ENCODE results near the gene LIME1. TPM values are rescaled to one million over a fixed set of nuclear protein-coding genes. Genes with fewer than 3 reads are reported as not detected.

The LIME1 gene
- total RNA-seq, 1 experiment from 2014 or later: 27.4 TPM

DNA sequence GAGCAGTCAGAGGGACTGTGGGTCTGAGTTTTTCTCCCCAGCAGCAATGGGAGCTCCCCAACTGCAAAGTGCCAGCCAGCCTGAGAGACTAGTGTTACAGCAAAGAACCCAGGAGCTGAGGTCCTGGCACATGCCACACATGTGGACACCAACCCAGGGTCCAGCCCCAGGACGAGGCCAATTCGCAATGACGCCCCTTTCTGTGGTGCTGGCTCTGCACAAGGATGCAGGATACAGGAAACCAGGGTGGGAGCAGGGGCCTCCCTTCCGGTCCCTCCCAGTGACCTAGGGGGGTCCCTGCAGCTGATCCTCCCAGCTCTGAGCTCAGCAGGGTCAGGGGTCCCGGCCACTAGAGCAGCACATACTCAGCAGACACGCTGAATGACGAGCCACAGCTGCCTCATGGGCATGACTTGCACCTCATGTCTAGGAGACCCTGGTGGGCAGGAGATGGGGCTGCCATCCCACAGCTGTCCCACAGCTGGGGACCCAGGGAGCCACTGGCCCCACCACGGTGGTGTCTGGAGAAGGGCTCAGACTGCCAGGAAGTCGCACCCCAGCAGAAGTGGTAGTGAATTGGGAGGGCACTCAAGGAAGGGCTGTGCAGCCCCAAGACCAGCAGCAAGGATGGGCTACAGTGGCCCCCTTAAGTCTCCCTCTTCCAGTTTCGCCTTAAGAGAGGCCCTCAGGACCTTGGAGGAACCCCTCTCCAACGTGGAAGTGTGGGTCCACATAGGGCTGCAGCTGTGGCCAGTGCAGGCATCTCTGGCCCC, 32.3 kb upstream of the LIME1 start:
- no peaks in the 10 kb centered on the region for H4K20me1 ChIP-seq (ENCODE audit: insufficient read depth)
- no peak for TF ChIP-seq JUND (IDR thresholded peaks at IDR 0.05)
- TF ChIP-seq, protein P1, sequence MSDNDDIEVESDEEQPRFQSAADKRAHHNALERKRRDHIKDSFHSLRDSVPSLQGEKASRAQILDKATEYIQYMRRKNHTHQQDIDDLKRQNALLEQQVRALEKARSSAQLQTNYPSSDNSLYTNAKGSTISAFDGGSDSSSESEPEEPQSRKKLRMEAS (IDR thresholded peaks at IDR 0.05): no peak
- TF ChIP-seq ELF1 (IDR thresholded peaks at IDR 0.05; ENCODE audit: borderline replicate concordance, low read depth): no peak
- TF ChIP-seq, protein P2, sequence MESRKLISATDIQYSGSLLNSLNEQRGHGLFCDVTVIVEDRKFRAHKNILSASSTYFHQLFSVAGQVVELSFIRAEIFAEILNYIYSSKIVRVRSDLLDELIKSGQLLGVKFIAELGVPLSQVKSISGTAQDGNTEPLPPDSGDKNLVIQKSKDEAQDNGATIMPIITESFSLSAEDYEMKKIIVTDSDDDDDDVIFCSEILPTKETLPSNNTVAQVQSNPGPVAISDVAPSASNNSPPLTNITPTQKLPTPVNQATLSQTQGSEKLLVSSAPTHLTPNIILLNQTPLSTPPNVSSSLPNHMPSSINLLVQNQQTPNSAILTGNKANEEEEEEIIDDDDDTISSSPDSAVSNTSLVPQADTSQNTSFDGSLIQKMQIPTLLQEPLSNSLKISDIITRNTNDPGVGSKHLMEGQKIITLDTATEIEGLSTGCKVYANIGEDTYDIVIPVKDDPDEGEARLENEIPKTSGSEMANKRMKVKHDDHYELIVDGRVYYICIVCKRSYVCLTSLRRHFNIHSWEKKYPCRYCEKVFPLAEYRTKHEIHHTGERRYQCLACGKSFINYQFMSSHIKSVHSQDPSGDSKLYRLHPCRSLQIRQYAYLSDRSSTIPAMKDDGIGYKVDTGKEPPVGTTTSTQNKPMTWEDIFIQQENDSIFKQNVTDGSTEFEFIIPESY (IDR thresholded peaks at IDR 0.05; ENCODE audit: extremely low read depth, insufficient replicate concordance, low read length): no peak
- no peak for TF ChIP-seq CBX3 (IDR thresholded peaks at IDR 0.05; ENCODE audit: low read depth)
- TF ChIP-seq SP1 (IDR thresholded peaks at IDR 0.05; ENCODE audit: low read depth): no peak
- TF ChIP-seq CEBPB (IDR thresholded peaks at IDR 0.05; ENCODE audit: low read depth): no peak
- no peak for TF ChIP-seq ZFX (IDR thresholded peaks at IDR 0.05)
- TF ChIP-seq FOSL1 (IDR thresholded peaks at IDR 0.05; ENCODE audit: low read depth): no peak
- TF ChIP-seq YY1 (IDR thresholded peaks at IDR 0.05; ENCODE audit: extremely low read depth, insufficient replicate concordance, low read depth, low read length): no peak
- TF ChIP-seq, protein P3, sequence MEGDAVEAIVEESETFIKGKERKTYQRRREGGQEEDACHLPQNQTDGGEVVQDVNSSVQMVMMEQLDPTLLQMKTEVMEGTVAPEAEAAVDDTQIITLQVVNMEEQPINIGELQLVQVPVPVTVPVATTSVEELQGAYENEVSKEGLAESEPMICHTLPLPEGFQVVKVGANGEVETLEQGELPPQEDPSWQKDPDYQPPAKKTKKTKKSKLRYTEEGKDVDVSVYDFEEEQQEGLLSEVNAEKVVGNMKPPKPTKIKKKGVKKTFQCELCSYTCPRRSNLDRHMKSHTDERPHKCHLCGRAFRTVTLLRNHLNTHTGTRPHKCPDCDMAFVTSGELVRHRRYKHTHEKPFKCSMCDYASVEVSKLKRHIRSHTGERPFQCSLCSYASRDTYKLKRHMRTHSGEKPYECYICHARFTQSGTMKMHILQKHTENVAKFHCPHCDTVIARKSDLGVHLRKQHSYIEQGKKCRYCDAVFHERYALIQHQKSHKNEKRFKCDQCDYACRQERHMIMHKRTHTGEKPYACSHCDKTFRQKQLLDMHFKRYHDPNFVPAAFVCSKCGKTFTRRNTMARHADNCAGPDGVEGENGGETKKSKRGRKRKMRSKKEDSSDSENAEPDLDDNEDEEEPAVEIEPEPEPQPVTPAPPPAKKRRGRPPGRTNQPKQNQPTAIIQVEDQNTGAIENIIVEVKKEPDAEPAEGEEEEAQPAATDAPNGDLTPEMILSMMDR (IDR thresholded peaks at IDR 0.05 in 2 of 3, conservative IDR thresholded peaks at IDR 0.05 in 1 of 3; ENCODE audit: borderline replicate concordance in 1 of 3, insufficient read depth in 1 of 3, low read depth in 2 of 3, low read length in 2 of 3): no peak
- TF ChIP-seq EZH2phosphoT487 (IDR thresholded peaks at IDR 0.05; ENCODE audit: borderline replicate concordance): no peak
- TF ChIP-seq TCF7L2 (IDR thresholded peaks at IDR 0.05; ENCODE audit: borderline replicate concordance, extremely low read depth, insufficient read depth, insufficient read length): no peak
- TF ChIP-seq ZNF274 (IDR thresholded peaks at IDR 0.05; ENCODE audit: low read depth, low read length): no peak
- no peak for TF ChIP-seq RAD21 (IDR thresholded peaks at IDR 0.05; ENCODE audit: low read depth)
- no peak overlapping the region for H3K9ac ChIP-seq (ENCODE audit: low read length)
- peaks cover 41% of the 10 kb centered on the region for H3K79me2 ChIP-seq (ENCODE audit: insufficient read depth, low read length)
- intact Hi-C loops (cut with micrococcal nuclease): loop anchor here (10.0 kb wide), 1 partner anchor 351 kb away; no protein-coding TSS in a partner anchor
- no peaks in the 10 kb centered on the region for H3K27me3 ChIP-seq (ENCODE audit: insufficient read depth, low read length)
- no peak for ATAC-seq
- H3K9me2 ChIP-seq (ENCODE audit: insufficient read depth): no peaks in the 10 kb centered on the region
- H3K4me2 ChIP-seq (ENCODE audit: low read length): no peak overlapping the region
- H2AFZ ChIP-seq (ENCODE audit: low read depth, low read length, poor library complexity, severe bottlenecking): no peak overlapping the region
- POLR2A ChIA-PET: no interaction called here
- no peak overlapping the region; the same call in 1 of the 2 replicates for H3K27ac ChIP-seq (ENCODE audit: low read depth, low read length)
- RAD21 ChIA-PET (ENCODE audit: low non-redundant PET in 1 of 2, low total read pairs in 2 of 2, uncharacterized antibody in 2 of 2, unreplicated experiment in 2 of 2): no interaction called here
- CTCF ChIA-PET: no interaction called here
- no TSS peak for BruUV-seq (replicated peaks)
- no peaks in the 10 kb centered on the region for H3K9me3 ChIP-seq (ENCODE audit: control insufficient read depth in 1 of 2, insufficient read depth in 1 of 2, low read depth in 1 of 2, low read length in 2 of 2)
- peaks cover 18 to 56% of the 10 kb centered on the region in 2 experiments for H3K4me1 ChIP-seq (ENCODE audit: control insufficient read depth in 1 of 2, insufficient read depth in 2 of 2, low read length in 2 of 2)
- H3K36me3 ChIP-seq (ENCODE audit: control insufficient read depth in 1 of 2, insufficient read depth in 2 of 2, low read length in 2 of 2): peaks cover 7 to 28% of the 10 kb centered on the region in 2 experiments; a peak in 3 of 4 replicates
- DNase-seq (ENCODE audit: low read depth, low spot score): no peak
- H3K4me3 ChIP-seq (replicated peaks in 1 of 2; ENCODE audit: low read depth in 1 of 2, low read length in 2 of 2): no peak overlapping the region
